ENCODE data around the gene PXMP2. TPM values are rescaled to one million over a fixed set of nuclear protein-coding genes. Genes with fewer than 3 reads are reported as not detected.

Gene PXMP2
- total RNA-seq, 1 experiment from 2014 or later: 42.7 TPM

DNA sequence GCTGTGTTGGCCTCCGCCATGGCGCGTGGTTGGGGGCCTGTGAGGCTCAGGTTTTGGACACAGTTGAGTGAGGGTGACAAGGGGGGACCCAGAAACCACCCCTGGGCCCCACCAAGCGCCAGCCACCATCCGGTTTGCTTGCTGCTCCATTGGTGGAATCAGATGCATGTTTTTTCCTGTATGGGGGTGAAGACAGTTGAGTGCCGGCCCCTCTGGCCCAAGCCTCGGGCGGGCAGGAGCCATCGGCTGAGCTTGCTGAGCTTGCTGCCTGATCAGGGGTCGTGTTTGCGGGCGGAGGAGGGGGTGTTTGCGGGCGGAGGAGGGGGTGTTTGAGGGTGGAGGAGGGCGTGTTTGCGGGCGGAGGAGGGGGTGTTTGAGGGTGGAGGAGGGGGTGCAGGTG lies 29.6 kb downstream of the PXMP2 start:
- peaks cover 17% of the 10 kb centered on the region for H3K4me1 ChIP-seq (ENCODE audit: insufficient read depth, low read length)
- H2AFZ ChIP-seq (ENCODE audit: low read length): no peak overlapping the region
- ChIA-PET POLR2A (ENCODE audit: unreplicated experiment) (no interaction called here), CTCF (no interaction called here)
- peaks cover 43% of the 10 kb centered on the region for H4K20me1 ChIP-seq (ENCODE audit: low read length)
- no peak overlapping the region for H3K27ac ChIP-seq (ENCODE audit: low read length)
- H3K4me3 ChIP-seq (ENCODE audit: low read length): no peak overlapping the region
- H3K79me2 ChIP-seq (ENCODE audit: low read length): peaks cover 34% of the 10 kb centered on the region
- DNase-seq (no peak), ATAC-seq (no peak)
- peaks cover 42% of the 10 kb centered on the region for H3K36me3 ChIP-seq (ENCODE audit: low read depth, low read length)
- intact Hi-C loops (cut with micrococcal nuclease): no loop called here
- H3K4me2 ChIP-seq (ENCODE audit: low read length): no peak overlapping the region
- TF ChIP-seq, protein P1, sequence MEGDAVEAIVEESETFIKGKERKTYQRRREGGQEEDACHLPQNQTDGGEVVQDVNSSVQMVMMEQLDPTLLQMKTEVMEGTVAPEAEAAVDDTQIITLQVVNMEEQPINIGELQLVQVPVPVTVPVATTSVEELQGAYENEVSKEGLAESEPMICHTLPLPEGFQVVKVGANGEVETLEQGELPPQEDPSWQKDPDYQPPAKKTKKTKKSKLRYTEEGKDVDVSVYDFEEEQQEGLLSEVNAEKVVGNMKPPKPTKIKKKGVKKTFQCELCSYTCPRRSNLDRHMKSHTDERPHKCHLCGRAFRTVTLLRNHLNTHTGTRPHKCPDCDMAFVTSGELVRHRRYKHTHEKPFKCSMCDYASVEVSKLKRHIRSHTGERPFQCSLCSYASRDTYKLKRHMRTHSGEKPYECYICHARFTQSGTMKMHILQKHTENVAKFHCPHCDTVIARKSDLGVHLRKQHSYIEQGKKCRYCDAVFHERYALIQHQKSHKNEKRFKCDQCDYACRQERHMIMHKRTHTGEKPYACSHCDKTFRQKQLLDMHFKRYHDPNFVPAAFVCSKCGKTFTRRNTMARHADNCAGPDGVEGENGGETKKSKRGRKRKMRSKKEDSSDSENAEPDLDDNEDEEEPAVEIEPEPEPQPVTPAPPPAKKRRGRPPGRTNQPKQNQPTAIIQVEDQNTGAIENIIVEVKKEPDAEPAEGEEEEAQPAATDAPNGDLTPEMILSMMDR (conservative IDR thresholded peaks at IDR 0.05; ENCODE audit: low read depth, low read length): no peak
- no peak for TF ChIP-seq EZH2 (IDR thresholded peaks at IDR 0.05; ENCODE audit: low read length, unreplicated experiment)
- no peak for TF ChIP-seq EZH2phosphoT487 (IDR thresholded peaks at IDR 0.05; ENCODE audit: borderline replicate concordance, low read length)
- no peaks in the 10 kb centered on the region for H3K9me2 ChIP-seq (replicated peaks; ENCODE audit: low read length)
- H3K9me3 ChIP-seq (ENCODE audit: low read length): no peaks in the 10 kb centered on the region
- BruUV-seq (replicated peaks): no TSS peak
- H3K9ac ChIP-seq (ENCODE audit: low read length): no peak overlapping the region
- H3K27me3 ChIP-seq (ENCODE audit: low read length): no peaks in the 10 kb centered on the region
- no peaks in the 10 kb centered on the region for H3F3A ChIP-seq (ENCODE audit: low read length, unreplicated experiment)

DNA sequence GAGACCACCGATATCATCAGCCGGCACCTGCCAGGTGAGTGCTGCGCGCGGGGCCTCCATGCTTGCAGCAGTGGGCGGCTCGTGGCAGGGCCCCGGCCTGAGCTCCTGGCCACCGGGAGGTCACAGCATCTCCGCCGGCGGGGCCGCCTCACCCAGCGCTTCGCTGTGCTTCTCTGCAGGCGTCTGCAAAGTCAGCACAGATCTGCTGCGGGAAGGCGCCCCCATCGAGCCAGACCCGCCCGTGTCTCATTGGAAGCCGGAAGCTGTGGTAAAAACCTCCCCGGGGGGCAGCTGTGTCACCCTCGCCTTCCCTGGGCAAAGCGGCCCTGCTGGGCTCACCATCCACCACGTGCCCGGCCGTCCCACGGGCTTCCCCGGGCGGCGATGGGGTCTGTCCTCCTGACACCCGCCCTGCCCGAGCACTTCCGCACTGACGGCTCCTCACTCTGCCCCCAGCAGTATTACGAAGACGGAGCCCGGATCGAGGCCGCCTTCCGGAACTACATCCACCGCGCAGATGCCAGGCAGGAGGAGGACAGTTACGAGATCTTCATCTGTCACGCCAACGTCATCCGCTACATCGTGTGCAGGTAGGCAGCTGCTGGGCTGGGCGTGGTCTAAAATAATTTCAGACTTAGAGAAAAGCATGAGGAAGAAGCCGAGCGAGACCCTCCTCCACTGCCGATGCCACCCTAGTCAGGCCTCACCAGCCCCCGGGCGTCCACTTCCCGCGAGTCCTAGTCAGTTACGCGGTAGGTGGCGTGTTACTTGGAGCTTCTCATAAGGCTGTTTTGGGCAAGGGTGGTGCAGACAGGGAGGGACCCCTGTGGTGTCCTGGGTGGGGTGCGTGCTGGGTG lies 30.4 kb downstream of the PXMP2 start:
- DNase-seq: no peak
- peaks cover 37% of the 10 kb centered on the region for H4K20me1 ChIP-seq (ENCODE audit: low read length)
- BruUV-seq (replicated peaks): no TSS peak

More for the DNA sequence above, 30.4 kb downstream of the PXMP2 start:
- ChIA-PET POLR2A (ENCODE audit: unreplicated experiment) (no interaction called here), CTCF (no interaction called here)
- Histone ChIP-seq H3K36me3 (ENCODE audit: low read depth, low read length) (peaks cover 45% of the 10 kb centered on the region), H2AFZ (ENCODE audit: low read length) (no peak overlapping the region), H3K9me2 (replicated peaks; ENCODE audit: low read length) (no peaks in the 10 kb centered on the region), H3K9me3 (ENCODE audit: low read length) (no peaks in the 10 kb centered on the region), H3K4me2 (ENCODE audit: low read length) (no peak overlapping the region), H3K9ac (ENCODE audit: low read length) (no peak overlapping the region), H3K4me3 (ENCODE audit: low read length) (no peak overlapping the region), H3K79me2 (ENCODE audit: low read length) (peaks cover 26% of the 10 kb centered on the region), H3K27ac (ENCODE audit: low read length) (no peak overlapping the region), H3F3A (ENCODE audit: low read length, unreplicated experiment) (no peaks in the 10 kb centered on the region), H3K27me3 (ENCODE audit: low read length) (no peaks in the 10 kb centered on the region), H3K4me1 (ENCODE audit: insufficient read depth, low read length) (peaks cover 11% of the 10 kb centered on the region)
- intact Hi-C loops (cut with micrococcal nuclease): no loop called here
- ATAC-seq: no peak
- TF ChIP-seq EZH2phosphoT487 (IDR thresholded peaks at IDR 0.05; ENCODE audit: borderline replicate concordance, low read length) (no peak), EZH2 (IDR thresholded peaks at IDR 0.05; ENCODE audit: low read length, unreplicated experiment) (no peak)
- TF ChIP-seq, protein P1 (conservative IDR thresholded peaks at IDR 0.05; ENCODE audit: low read depth, low read length): no peak
